ENCODE results near the gene ERO1A.

The ERO1A gene

GRCh38 chr14:52607061-52607460, 88.3 kb downstream of the ERO1A start:
- DNase-seq (ENCODE audit: low spot score) (no peak), FAIRE-seq (no peak)

- FAIRE-seq: no peak
- DNase-seq (ENCODE audit: low spot score): no peak
Observed at GRCh38 chr14:52602131-52602530, 93.2 kb downstream of the ERO1A start.

GRCh38 chr14:52599974-52600373, 95.4 kb downstream of the ERO1A start:
- no peak for FAIRE-seq
- DNase-seq (ENCODE audit: low spot score): no peak

DNA sequence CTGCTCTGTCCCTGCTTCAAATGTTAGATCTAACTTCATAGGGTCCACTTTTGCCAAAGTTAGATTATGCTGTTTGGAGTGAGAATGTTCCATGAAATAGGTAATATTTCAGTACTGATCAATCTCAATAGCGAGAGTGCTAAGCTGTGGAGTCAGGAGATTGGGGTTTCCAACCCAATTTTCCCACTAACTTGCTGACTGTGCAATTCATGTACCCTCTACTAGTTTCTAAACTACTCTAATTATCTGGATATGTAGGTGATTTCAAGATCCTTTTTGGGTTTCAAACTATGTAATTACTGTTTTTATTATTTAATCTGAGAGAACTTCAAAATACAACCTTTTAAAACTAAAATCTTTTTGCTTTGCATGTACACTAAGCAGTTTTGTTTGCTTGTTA, 96.8 kb downstream of the ERO1A start:
- FAIRE-seq (no peak), DNase-seq (ENCODE audit: low spot score) (no peak)

DNA sequence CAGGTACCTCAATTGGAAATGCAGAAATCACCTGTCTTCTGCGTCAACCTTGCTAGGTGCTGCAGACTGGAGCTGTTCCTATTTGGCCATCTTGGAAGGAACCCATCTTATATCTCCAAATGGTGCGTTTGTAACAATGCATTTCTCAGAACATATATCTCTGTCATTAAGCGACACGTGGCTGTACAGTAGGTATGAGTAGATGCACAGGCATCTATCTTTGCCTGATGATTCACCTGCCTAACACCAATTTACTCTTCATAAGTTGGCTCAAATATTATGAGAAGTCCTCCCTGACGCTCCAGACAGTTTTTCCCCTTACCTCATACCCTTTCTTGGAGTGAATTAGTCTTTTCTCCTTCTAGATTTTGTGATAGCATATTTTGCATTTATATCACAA, 98.5 kb downstream of the ERO1A start:
- DNase-seq (ENCODE audit: low spot score) (no peak), FAIRE-seq (no peak)

DNA sequence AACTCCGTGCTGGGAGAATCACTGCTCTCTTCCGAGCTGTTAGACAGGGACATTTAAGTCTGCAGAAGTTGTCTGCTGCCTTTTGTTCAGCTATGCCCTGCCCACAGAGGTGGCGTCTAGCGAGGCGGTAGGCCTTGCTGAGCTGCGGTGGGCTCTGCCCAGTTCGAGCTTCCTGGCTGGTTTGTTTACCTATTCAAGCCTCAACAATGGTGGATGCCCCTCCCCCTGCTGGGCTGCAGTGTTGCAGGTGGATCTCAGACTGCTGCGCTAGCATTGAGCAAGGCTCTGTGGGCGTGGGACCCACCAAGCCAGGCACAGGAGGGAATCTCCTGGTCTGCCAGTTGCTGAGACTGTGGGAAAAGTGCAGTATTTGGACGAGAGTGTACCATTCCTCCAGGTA, 99.0 kb downstream of the ERO1A start:
- DNase-seq (ENCODE audit: low spot score) (no peak), FAIRE-seq (no peak)

DNA sequence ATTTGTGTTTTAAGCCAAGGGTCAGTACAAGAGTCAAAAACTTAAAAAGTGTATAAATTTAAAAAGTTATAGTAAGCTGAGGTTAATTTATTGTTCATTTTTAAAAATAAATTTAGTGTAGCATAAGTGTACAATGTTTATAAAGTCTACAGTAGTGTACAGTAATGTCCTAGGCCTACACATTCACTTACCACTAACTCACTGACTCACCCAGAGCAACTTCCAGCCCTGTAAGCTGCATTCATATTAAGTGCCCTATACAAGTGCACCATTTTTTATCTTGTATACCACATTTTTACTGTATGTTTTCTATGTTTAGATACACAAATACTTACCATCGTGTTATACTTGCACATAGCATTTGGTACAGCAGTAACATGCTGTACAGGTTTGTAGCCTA, 105.0 kb downstream of the ERO1A start:
- FAIRE-seq (no peak), DNase-seq (ENCODE audit: low spot score) (no peak)
